ENCODE measurements around the gene LEPROT. TPM values are rescaled to one million over a fixed set of nuclear protein-coding genes. Genes with fewer than 3 reads are reported as not detected.

Gene LEPROT
- total and polyA plus RNA-seq, 10 donors: 12.5 to 104 (median 68.6) TPM

DNA sequence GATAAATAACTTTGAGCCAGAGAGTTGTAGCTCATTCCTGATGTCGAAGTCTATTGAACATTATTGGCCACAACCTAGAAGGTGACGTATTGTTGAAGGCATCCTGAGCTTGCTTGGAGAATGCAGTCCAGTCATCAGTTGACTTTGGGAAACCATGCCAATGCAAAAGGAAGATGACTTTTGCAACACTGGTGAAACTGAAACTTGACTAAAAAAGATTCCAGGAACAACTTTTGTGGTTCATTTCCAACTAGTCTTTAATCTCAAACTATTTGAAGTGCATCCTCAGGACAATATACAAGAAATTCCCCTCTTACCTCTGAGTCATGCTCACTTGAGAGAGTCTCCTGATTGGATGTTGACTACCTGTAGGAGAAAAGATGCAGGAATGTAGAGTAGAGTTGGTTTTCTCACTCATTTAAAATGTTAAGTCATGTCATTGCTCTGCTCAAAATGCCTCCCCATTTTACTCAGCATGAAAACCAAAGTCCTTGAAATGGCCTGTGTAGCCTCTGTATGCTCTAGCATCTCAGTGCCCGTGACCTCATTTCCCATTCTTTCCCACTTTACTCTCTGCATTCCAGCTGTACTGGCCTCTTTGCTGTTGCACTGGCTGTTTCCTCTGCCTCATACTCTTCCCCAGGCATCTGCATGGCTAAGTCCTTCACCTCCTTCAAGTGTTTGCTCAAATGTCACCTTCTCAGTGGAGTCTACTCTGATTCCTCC, 24.4 kb upstream of the LEPROT start:
- Histone ChIP-seq H3K27ac (peak overlapping the region in 1 of 8 donors; percentile 1), H3K36me3 (peaks cover 0 to 20% (median 0%) of the 10 kb centered on the region in 6 donors), H3K4me3 (no peak overlapping the region), H3K4me1 (no peaks in the 10 kb centered on the region), H3K9me3 (no peaks in the 10 kb centered on the region), H3K27me3 (replicated peaks in 1 of 7) (no peaks in the 10 kb centered on the region)
- TF ChIP-seq POLR2AphosphoS5 (IDR thresholded peaks at IDR 0.05) (no peak), POLR2A (IDR thresholded peaks at IDR 0.05) (no peak)
- TF ChIP-seq, protein P1, sequence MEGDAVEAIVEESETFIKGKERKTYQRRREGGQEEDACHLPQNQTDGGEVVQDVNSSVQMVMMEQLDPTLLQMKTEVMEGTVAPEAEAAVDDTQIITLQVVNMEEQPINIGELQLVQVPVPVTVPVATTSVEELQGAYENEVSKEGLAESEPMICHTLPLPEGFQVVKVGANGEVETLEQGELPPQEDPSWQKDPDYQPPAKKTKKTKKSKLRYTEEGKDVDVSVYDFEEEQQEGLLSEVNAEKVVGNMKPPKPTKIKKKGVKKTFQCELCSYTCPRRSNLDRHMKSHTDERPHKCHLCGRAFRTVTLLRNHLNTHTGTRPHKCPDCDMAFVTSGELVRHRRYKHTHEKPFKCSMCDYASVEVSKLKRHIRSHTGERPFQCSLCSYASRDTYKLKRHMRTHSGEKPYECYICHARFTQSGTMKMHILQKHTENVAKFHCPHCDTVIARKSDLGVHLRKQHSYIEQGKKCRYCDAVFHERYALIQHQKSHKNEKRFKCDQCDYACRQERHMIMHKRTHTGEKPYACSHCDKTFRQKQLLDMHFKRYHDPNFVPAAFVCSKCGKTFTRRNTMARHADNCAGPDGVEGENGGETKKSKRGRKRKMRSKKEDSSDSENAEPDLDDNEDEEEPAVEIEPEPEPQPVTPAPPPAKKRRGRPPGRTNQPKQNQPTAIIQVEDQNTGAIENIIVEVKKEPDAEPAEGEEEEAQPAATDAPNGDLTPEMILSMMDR (IDR thresholded peaks at IDR 0.05 in 8 of 11, conservative IDR thresholded peaks at IDR 0.05 in 3 of 11): no peak
- intact Hi-C loops (cut with DNase I; ENCODE audit: low total_unique reads): no loop called here
- WGBS, 5 donors: 74 to 84% (median 77%) methylated on average over 3 of the region's 3 CpGs
- no peak for DNase-seq

DNA sequence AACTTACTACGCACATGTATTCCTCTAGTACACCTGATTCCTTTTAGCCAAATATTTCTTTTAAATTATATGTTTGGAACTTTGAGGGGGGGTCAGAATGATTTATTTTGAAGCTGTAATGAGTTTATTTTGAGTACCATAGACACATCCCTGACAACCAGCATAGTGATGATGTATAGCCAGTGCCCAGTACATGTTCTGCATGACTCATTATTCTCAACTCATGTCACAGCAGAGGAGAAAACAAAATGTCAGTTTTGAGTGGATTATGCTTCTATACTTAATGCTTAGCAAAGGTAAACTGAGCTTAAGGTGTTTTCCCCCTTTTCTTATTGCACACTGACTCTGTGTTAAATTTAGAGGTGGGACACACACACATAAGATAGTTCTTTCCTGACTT, 22.4 kb upstream of the LEPROT start:
- Histone ChIP-seq H3K4me3 (no peak overlapping the region), H3K4me1 (no peaks in the 10 kb centered on the region), H3K27ac (no peak overlapping the region), H3K9me3 (no peaks in the 10 kb centered on the region), H3K27me3 (replicated peaks in 1 of 7) (no peaks in the 10 kb centered on the region), H3K36me3 (peaks cover 0 to 10% (median 0%) of the 10 kb centered on the region in 6 donors)
- intact Hi-C loops (cut with DNase I; ENCODE audit: low total_unique reads): no loop called here
- DNase-seq: no peak
- WGBS, 5 donors: 97 to 100% (median 100%) methylated on average over 1 of the region's 1 CpG
- TF ChIP-seq POLR2A (IDR thresholded peaks at IDR 0.05): no peak
- TF ChIP-seq, protein P1 (IDR thresholded peaks at IDR 0.05 in 8 of 11, conservative IDR thresholded peaks at IDR 0.05 in 3 of 11): no peak
- TF ChIP-seq POLR2AphosphoS5 (IDR thresholded peaks at IDR 0.05): no peak

- H3K27me3 ChIP-seq (replicated peaks in 1 of 7): no peaks in the 10 kb centered on the region
- no peaks in the 10 kb centered on the region for H3K4me1 ChIP-seq
- intact Hi-C loops (cut with DNase I; ENCODE audit: low total_unique reads): no loop called here
- WGBS, 5 donors: 93 to 98% (median 95%) methylated on average over 1 of the region's 1 CpG
- H3K27ac ChIP-seq: no peak overlapping the region
- TF ChIP-seq, protein P1 (IDR thresholded peaks at IDR 0.05 in 8 of 11, conservative IDR thresholded peaks at IDR 0.05 in 3 of 11): no peak
- no peaks in the 10 kb centered on the region for H3K9me3 ChIP-seq
- no peak for DNase-seq
- H3K4me3 ChIP-seq: no peak overlapping the region
- peaks cover 0 to 14% (median 0%) of the 10 kb centered on the region in 6 donors for H3K36me3 ChIP-seq
Observed at GRCh38 chr1:65399003-65399402, 21.5 kb upstream of the LEPROT start.

- no peak for TF ChIP-seq POLR2A (IDR thresholded peaks at IDR 0.05)
- TF ChIP-seq POLR2AphosphoS5 (IDR thresholded peaks at IDR 0.05): no peak
- TF ChIP-seq, protein P1 (IDR thresholded peaks at IDR 0.05 in 8 of 11, conservative IDR thresholded peaks at IDR 0.05 in 3 of 11): no peak
- Histone ChIP-seq H3K27me3 (replicated peaks in 1 of 7) (no peaks in the 10 kb centered on the region), H3K4me1 (no peaks in the 10 kb centered on the region), H3K9me3 (no peaks in the 10 kb centered on the region), H3K36me3 (peaks cover 0 to 12% (median 0%) of the 10 kb centered on the region in 6 donors), H3K4me3 (no peak overlapping the region), H3K27ac (no peak overlapping the region)
- 85 to 94% (median 86%) methylated on average over 3 of the region's 3 CpGs for WGBS, 5 donors
- intact Hi-C loops (cut with DNase I; ENCODE audit: low total_unique reads): no loop called here
- DNase-seq: no peak
Observed at GRCh38 chr1:65401612-65402011, 18.9 kb upstream of the LEPROT start.

Data from spleen (tissue), 11 donors.